Astrocyte of the spinal cord (primary cell): ENCODE results near the gene FIG4.
"Not testable (repeated sequence)": the region's sequence is repeated elsewhere in the genome, so short reads cannot be mapped to it uniquely, and the experiment has no call there.

Experiments
- DNase-seq: peaks from one replicate; pipeline ENCODE4 v3.0.0; 2011; ENCODE audit warnings: low read depth, low spot score
- H3K4me3 ChIP-seq: 2 replicates; pipeline ENCODE4 v1.5.1; 2011; ENCODE audit warnings: low read depth, mild to moderate bottlenecking, low read length, moderate library complexity
- CTCF ChIP-seq: IDR thresholded peaks from 2 replicates; pipeline ENCODE4 v1.5.1; 2012; ENCODE audit warnings: low read depth, mild to moderate bottlenecking, low read length, inconsistent platforms
- in situ Hi-C: cut with HindIII; loops from 2 replicates; pipeline ENCODE4 v1.10.0; 2017; ENCODE audit warnings: low sequenced_read_pairs

Gene FIG4

DNA sequence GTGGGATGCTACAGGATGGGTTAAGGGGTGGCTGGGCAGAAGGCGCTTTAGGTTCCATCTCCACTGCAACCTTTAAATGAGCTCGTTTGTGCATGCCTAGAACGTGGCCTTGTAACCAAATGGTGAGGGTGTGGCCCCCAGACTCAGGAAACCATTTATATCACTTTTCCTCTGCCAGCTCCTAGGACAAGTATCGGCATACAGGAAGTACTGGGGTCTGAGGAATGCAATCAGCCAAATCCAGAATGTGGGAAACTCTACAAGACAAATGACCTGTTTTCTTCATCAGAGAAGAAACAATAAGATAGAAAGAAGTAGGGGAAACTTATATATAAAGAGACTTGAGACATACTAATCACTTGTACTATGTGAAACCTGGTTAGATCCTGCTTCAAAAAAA, 21.3 kb upstream of the FIG4 start:
- H3K4me3 ChIP-seq, result no peak overlapping the region
- no peak for DNase-seq
- in situ Hi-C loops, result no loop called here
- no peak for TF ChIP-seq CTCF

GRCh38 chr6:109671733-109672132, 19.4 kb upstream of the FIG4 start:
- in situ Hi-C loops, result no loop called here
- no peak overlapping the region for H3K4me3 ChIP-seq
- TF ChIP-seq CTCF, result no peak
- peak; percentile 49 for DNase-seq

DNA sequence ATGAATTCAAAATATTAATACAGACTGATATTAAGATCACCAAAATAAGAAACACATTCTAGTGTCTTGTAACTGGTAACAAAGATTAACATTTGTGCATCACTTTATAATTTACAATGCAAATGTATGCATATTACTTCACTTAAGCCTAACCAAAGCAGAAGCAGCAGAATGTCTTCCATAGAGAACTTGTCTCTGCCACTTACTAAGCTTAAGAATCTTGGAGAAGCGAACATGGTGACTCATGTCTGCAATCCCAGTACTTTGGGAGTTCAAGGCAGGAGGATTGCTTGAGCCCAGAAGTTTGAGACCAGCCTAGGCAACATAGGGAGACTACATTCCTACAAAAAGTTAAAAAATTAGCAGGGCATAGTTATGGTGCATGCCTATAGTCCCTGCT, 18.9 kb upstream of the FIG4 start:
- TF ChIP-seq CTCF, result no peak
- H3K4me3 ChIP-seq, result no peak overlapping the region
- no peak for DNase-seq
- in situ Hi-C loops, result no loop called here

- no peak overlapping the region for H3K4me3 ChIP-seq
- no peak for TF ChIP-seq CTCF
- no peak for DNase-seq
- in situ Hi-C loops, result no loop called here
These were observed 18.3 kb upstream of the FIG4 start for GRCh38 chr6:109672839-109673238.

- in situ Hi-C loops, result no loop called here
- TF ChIP-seq CTCF, result no peak
These were observed 14.4 kb upstream of the FIG4 start for GRCh38 chr6:109676724-109677123.

DNA sequence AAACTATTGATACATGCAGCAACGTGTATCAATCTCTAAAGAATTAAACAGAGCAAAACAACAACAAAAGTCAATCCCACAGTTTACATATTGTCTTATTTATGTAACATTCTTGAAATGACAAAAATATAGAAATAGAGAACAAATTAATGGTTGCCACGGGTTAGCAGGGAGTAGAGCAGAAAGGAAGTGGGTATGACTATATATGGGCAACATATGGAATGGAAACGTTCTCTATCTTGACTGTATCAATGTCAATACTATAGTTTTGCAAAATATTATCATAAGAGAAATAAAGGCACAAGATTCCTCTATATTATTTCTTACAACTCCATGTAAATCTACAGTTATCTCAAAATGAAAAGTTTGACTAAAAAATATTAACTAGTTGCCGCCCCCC, 12.9 kb upstream of the FIG4 start:
- DNase-seq, result no peak
- no peak for TF ChIP-seq CTCF
- in situ Hi-C loops, result no loop called here
- no peak overlapping the region for H3K4me3 ChIP-seq

More at GRCh38 chr6:109676724-109677123, 14.4 kb upstream of the FIG4 start:
- no peak overlapping the region for H3K4me3 ChIP-seq
- no peak for DNase-seq

- DNase-seq, H3K4me3 ChIP-seq, in situ Hi-C loops: not testable (repeated sequence)
These were observed 12.2 kb upstream of the FIG4 start for GRCh38 chr6:109678661-109679505.
